HG03039 (cell line): Measurements from ENCODE around the gene DQX1.
"Not testable (repeated sequence)": the region's sequence is repeated elsewhere in the genome, so short reads cannot be mapped to it uniquely, and the experiment has no call there.

Experiments
- ATAC-seq: cut with Tn5 transposase; IDR thresholded peaks from one replicate; pipeline ENCODE4 v1.9.1; 2021; ENCODE audit warnings: mild to moderate bottlenecking, moderate library complexity; ENCODE audit not compliant: unreplicated experiment

DQX1 gene

GRCh38 chr2:74471332-74472065, 54.5 kb downstream of the DQX1 start:
- no peak for ATAC-seq

GRCh38 chr2:74470742-74471141, 55.3 kb downstream of the DQX1 start:
- not testable (repeated sequence) for ATAC-seq
